HG02981 (cell line): ENCODE data around the gene GRIN3A.

ENCODE experiments used
- ATAC-seq: cut with Tn5 transposase; IDR thresholded peaks from one replicate; pipeline ENCODE4 v1.9.1; 2021; ENCODE audit warnings: mild to moderate bottlenecking, moderate library complexity; ENCODE audit not compliant: unreplicated experiment

The GRIN3A gene

DNA sequence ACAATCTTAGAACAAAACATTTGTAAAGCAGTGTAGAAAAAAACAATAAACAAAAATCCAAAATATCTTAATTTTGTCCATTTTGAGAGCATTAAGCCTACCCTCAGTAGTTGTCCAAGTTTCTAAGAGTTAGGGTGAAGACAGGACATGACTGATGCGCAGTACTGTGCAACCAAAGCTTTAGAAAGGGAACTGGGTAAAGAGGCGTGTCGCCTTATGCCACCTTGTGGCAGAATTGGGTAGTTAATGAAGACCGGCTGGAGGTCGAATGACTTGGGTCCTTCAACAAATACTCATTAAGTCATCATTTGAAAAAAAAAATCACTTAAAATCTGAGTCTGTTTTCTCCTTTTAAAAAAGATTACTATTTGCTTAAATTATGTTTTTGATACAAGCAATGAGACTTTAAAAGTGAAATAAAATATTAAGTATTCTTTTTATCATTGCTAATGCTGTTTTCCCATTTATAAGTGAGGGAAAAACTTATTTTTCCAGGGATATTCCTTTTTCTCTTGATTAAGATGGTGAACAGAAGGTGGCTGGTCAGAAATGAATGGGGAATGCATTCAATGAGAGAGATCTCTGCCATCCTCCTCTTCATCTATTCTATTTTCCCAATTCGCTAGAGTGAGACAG is 208.3 kb downstream of the GRIN3A start:
- peak; percentile 42 for ATAC-seq

DNA sequence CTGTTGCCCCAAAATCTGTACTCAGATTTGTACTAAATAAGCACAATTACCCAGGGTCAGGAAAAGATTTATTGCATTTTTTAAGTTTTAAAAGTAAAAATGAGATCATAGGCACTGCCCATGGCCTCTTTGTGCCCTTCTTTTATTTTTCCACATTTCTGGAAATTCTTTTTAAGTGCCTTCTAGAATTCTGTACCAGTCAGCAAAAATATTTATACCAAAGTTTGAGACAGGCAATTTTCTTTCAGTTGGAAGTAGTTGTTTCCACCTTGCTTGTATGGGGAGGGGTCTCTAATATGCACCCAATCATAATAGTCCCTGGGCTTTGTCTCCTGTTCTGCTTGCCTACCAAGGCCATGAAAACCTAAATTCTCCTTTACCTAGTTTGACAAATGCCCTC is 210.4 kb downstream of the GRIN3A start:
- ATAC-seq, result no peak

DNA sequence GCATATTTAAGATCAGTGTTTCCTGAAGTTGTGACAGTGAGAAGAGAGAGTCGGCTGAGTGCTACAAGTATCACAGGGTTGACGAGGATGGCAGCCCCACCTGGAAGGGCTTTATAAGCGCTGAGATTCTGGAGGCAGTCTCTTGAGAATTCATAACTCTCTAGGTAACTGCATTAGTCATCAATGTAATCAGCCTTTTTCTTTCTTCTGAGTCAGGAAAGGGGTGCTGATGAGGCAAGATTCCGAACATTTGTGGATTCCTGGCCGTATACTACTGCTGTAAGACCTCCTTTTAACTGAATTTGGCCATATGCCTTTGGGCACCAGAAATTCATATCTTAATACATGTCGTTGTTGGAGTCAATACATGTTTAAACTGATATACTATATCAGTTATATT is 211.4 kb downstream of the GRIN3A start:
- no peak for ATAC-seq

DNA sequence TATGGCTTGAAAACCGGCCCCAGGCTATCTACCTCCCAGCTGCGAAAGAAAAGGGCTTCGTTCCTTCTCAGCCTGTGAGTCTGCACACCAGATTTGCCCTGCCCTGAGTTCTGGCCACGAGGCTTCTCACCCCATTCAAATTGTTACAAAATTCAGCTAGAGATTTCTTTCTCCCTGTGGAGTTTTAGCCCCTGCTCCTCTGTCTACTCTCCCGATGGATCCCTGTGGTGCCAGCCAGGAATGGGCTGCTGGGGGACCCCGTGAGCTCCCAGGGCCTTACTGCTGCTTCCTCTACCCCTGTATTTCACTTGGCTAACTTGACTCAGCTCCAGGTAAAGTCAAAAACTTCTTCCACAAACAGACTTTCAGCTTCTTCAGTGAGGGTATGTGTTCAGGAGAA is 214.1 kb downstream of the GRIN3A start:
- no peak for ATAC-seq
